Trophoblast cell (in vitro differentiated cells and primary cell): ENCODE measurements around the gene AMMECR1.
A peak's percentile ranks its signal among the peaks of the same experiment; 100 is the strongest.

Source experiments
- DNase-seq, 2 donors: peaks; one replicate each; pipeline ENCODE4 v3.0.0-alpha.2; 2016
- H2AFZ ChIP-seq: 2 replicates; pipeline ENCODE4 v1.6.1; 2013; ENCODE audit warnings: low read length, moderate library complexity, mild to moderate bottlenecking; ENCODE audit not compliant: insufficient read depth, poor library complexity
- H2AK5ac ChIP-seq: 2 replicates; pipeline ENCODE4 v1.6.1; 2013; ENCODE audit warnings: mild to moderate bottlenecking, low read length
- H2BK120ac ChIP-seq: 2 replicates; pipeline ENCODE4 v1.6.1; 2013; ENCODE audit warnings: low read length, mild to moderate bottlenecking, moderate library complexity; ENCODE audit not compliant: insufficient read depth, poor library complexity
- H2BK12ac ChIP-seq: 2 replicates; pipeline ENCODE4 v1.6.1; 2013; ENCODE audit warnings: mild to moderate bottlenecking, low read length, moderate library complexity
- H2BK5ac ChIP-seq: 2 replicates; pipeline ENCODE4 v1.6.1; 2013; ENCODE audit warnings: low read length, low read depth, moderate library complexity, mild to moderate bottlenecking; ENCODE audit not compliant: poor library complexity
- H3K14ac ChIP-seq: 2 replicates; pipeline ENCODE4 v1.6.1; 2013; ENCODE audit warnings: mild to moderate bottlenecking, low read length
- H3K18ac ChIP-seq: 2 replicates; pipeline ENCODE4 v1.6.1; 2013; ENCODE audit warnings: mild to moderate bottlenecking, low read length
- H3K23ac ChIP-seq: 2 replicates; pipeline ENCODE4 v1.6.1; 2013; ENCODE audit warnings: low read length
- H3K27ac ChIP-seq: 2 replicates; pipeline ENCODE4 v1.5.1; 2013; ENCODE audit warnings: low read depth, mild to moderate bottlenecking, inconsistent platforms, low read length, moderate library complexity
- H3K27me3 ChIP-seq: 2 replicates; pipeline ENCODE4 v1.6.1; 2013; ENCODE audit warnings: inconsistent platforms, mild to moderate bottlenecking, low read length, moderate library complexity; ENCODE audit not compliant: insufficient read depth
- H3K36me3 ChIP-seq, 2 experiments: 1 replicate in 1 of 2; 2 replicates in 1 of 2; pipeline ENCODE4 v1.6.1; 2013; ENCODE audit warnings: low read length in 2 of 2, mild to moderate bottlenecking in 2 of 2, moderate library complexity in 1 of 2; ENCODE audit not compliant: insufficient read depth in 2 of 2, control insufficient read depth in 1 of 2
- H3K4ac ChIP-seq: 2 replicates; pipeline ENCODE4 v1.6.1; 2013; ENCODE audit warnings: low read depth, mild to moderate bottlenecking, low read length, moderate library complexity
- H3K4me1 ChIP-seq, 2 experiments: 1 replicate in 1 of 2; 2 replicates in 1 of 2; pipeline ENCODE4 v1.6.1; 2013; ENCODE audit warnings: low read length in 2 of 2, mild to moderate bottlenecking in 2 of 2, moderate library complexity in 1 of 2; ENCODE audit not compliant: insufficient read depth in 2 of 2, control insufficient read depth in 1 of 2
- H3K4me2 ChIP-seq: 2 replicates; pipeline ENCODE4 v1.6.1; 2013; ENCODE audit warnings: inconsistent platforms, mild to moderate bottlenecking, low read length, moderate library complexity
- H3K4me3 ChIP-seq: 2 replicates; pipeline ENCODE4 v1.5.1; 2013; ENCODE audit warnings: mild to moderate bottlenecking, low read depth, low read length, inconsistent platforms
- H3K79me1 ChIP-seq: one replicate; pipeline ENCODE4 v1.6.1; 2013; ENCODE audit warnings: low read length
- H3K79me2 ChIP-seq: 2 replicates; pipeline ENCODE4 v1.6.1; 2013; ENCODE audit warnings: low read length, mild to moderate bottlenecking; ENCODE audit not compliant: control insufficient read depth, insufficient read depth, poor library complexity
- H3K9ac ChIP-seq: 2 replicates; pipeline ENCODE4 v1.6.1; 2013; ENCODE audit warnings: mild to moderate bottlenecking, low read length
- H3K9me3 ChIP-seq: 2 replicates; pipeline ENCODE4 v1.6.1; 2013; ENCODE audit warnings: low read depth, mild to moderate bottlenecking, control low read depth, inconsistent platforms, low read length; ENCODE audit not compliant: insufficient read depth
- H4K12ac ChIP-seq: 2 replicates; pipeline ENCODE4 v1.6.1; 2013; ENCODE audit warnings: low read depth, mild to moderate bottlenecking, low read length, moderate library complexity
- H4K8ac ChIP-seq: 2 replicates; pipeline ENCODE4 v1.6.1; 2013; ENCODE audit warnings: low read depth, mild to moderate bottlenecking, low read length, moderate library complexity
- H4K91ac ChIP-seq: one replicate; pipeline ENCODE4 v1.6.1; 2013; ENCODE audit warnings: low read depth, mild to moderate bottlenecking, low read length, moderate library complexity
- WGBS: extraction: QIAGEN DNeasy Blood & Tissue Kit; methylation state at CpG from one replicate; pipeline ENCODE4 v1.1.7; 2013; ENCODE audit warnings: missing lambda C conversion rate; ENCODE audit not compliant: insufficient read length, insufficient coverage; ENCODE audit errors: extremely low coverage; 5-methylcytosine and 5-hydroxymethylcytosine counted together

The AMMECR1 gene

GRCh38 chrX:110218591-110218990, 99.3 kb downstream of the AMMECR1 start:
- Histone ChIP-seq H3K4me1 (no peaks in the 10 kb centered on the region), H4K12ac (no peak overlapping the region), H2BK5ac (no peak overlapping the region), H3K9ac (no peak overlapping the region), H2BK120ac (no peak overlapping the region), H4K91ac (no peak overlapping the region), H2BK12ac (no peak overlapping the region), H3K4ac (no peak overlapping the region), H3K14ac (no peak overlapping the region), H2AK5ac (no peak overlapping the region), H3K23ac (no peak overlapping the region), H4K8ac (no peak overlapping the region), H3K9me3 (no peaks in the 10 kb centered on the region), H3K79me2 (no peaks in the 10 kb centered on the region), H3K36me3 (no peaks in the 10 kb centered on the region), H3K79me1 (no peaks in the 10 kb centered on the region), H3K27me3 (no peaks in the 10 kb centered on the region), H2AFZ (no peak overlapping the region), H3K4me3 (no peak overlapping the region), H3K4me2 (no peak overlapping the region), H3K27ac (no peak overlapping the region), H3K18ac (no peak overlapping the region)
- DNase-seq: peak in 1 of 2 donors; percentile 10
- WGBS: no CpG with 5 or more reads among the region's 2 CpGs

GRCh38 chrX:110216027-110216426, 101.9 kb downstream of the AMMECR1 start:
- no peaks in the 10 kb centered on the region for H3K9me3 ChIP-seq
- no CpG with 5 or more reads among the region's 4 CpGs for WGBS
- no peak overlapping the region for H4K12ac ChIP-seq
- no peak overlapping the region for H3K4me2 ChIP-seq
- no peak overlapping the region for H2BK12ac ChIP-seq
- no peaks in the 10 kb centered on the region for H3K27me3 ChIP-seq
- no peak for DNase-seq
- no peak overlapping the region for H2AFZ ChIP-seq
- no peak overlapping the region for H3K14ac ChIP-seq
- H2BK120ac ChIP-seq: no peak overlapping the region
- H3K27ac ChIP-seq: no peak overlapping the region
- H4K91ac ChIP-seq: no peak overlapping the region
- H3K79me1 ChIP-seq: no peaks in the 10 kb centered on the region
- no peak overlapping the region for H2BK5ac ChIP-seq
- H3K18ac ChIP-seq: no peak overlapping the region
- H3K4ac ChIP-seq: no peak overlapping the region
- H4K8ac ChIP-seq: no peak overlapping the region
- no peaks in the 10 kb centered on the region for H3K79me2 ChIP-seq
- no peaks in the 10 kb centered on the region for H3K36me3 ChIP-seq
- no peak overlapping the region for H3K9ac ChIP-seq
- no peak overlapping the region for H2AK5ac ChIP-seq
- H3K4me1 ChIP-seq: no peaks in the 10 kb centered on the region
- H3K23ac ChIP-seq: no peak overlapping the region
- H3K4me3 ChIP-seq: no peak overlapping the region

DNA sequence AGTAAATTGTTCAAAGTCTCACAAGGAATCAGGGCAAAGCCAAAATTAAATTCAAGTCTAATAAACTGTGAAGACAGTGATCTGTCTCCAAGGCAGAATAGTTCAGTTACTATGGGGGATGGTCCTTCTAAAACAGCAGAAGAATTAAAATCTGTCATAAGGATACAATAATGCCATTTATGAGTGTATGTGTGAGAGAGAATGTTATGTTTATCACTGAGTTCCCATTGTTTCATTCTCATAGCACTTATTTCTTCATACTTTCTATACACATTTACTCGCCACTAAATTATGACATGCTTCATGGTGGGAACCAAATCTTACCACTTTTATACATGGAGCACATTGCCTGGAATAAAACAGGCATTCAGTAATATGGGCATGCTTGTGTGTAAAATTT, 102.5 kb downstream of the AMMECR1 start:
- H3K4me3 ChIP-seq: no peak overlapping the region

DNA sequence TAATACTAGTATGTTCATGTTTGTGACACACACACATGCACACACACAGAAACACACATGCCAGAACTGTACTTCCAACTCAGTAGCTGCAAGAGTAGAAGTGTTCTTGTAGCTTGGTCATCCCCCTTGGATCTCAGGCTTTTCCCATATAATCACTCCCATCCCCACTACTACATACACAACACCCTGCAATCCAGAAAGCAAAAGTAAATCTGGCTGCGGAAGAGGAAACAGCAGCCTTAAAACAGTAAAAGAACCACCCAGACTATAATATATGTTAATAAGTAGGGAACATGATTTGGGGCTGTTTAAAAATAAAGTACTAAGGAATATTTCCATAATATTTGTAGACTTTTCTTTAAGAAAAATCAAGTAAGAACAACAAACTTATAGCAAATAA, 103.2 kb downstream of the AMMECR1 start:
- H2AK5ac ChIP-seq: no peak overlapping the region
- no peak overlapping the region for H3K4me3 ChIP-seq
- no peak overlapping the region for H2AFZ ChIP-seq
- no peaks in the 10 kb centered on the region for H3K9me3 ChIP-seq
- no peak overlapping the region for H3K27ac ChIP-seq
- no peak overlapping the region for H3K4ac ChIP-seq
- H3K4me1 ChIP-seq: peaks cover 0 to 3% of the 10 kb centered on the region in 2 experiments
- H3K36me3 ChIP-seq: no peaks in the 10 kb centered on the region
- H3K79me2 ChIP-seq: no peaks in the 10 kb centered on the region
- H3K23ac ChIP-seq: no peak overlapping the region
- no peak overlapping the region for H4K91ac ChIP-seq
- H3K18ac ChIP-seq: no peak overlapping the region
- H2BK5ac ChIP-seq: no peak overlapping the region
- WGBS: no CpG with 5 or more reads among the region's 1 CpG
- no peaks in the 10 kb centered on the region for H3K27me3 ChIP-seq
- H2BK120ac ChIP-seq: no peak overlapping the region
- H4K8ac ChIP-seq: no peak overlapping the region
- no peak overlapping the region for H3K14ac ChIP-seq
- H3K4me2 ChIP-seq: no peak overlapping the region
- H3K79me1 ChIP-seq: no peaks in the 10 kb centered on the region
- no peak for DNase-seq
- no peak overlapping the region for H2BK12ac ChIP-seq
- no peak overlapping the region for H3K9ac ChIP-seq
- H4K12ac ChIP-seq: no peak overlapping the region

More for the DNA sequence above, 102.5 kb downstream of the AMMECR1 start:
- Histone ChIP-seq H3K27ac (no peak overlapping the region), H3K23ac (no peak overlapping the region), H3K9ac (no peak overlapping the region), H2BK120ac (no peak overlapping the region), H4K91ac (no peak overlapping the region), H3K4ac (no peak overlapping the region), H4K12ac (no peak overlapping the region), H3K4me1 (peaks cover 0 to 3% of the 10 kb centered on the region in 2 experiments), H2BK12ac (no peak overlapping the region), H3K79me1 (no peaks in the 10 kb centered on the region), H4K8ac (no peak overlapping the region), H2BK5ac (no peak overlapping the region), H3K36me3 (no peaks in the 10 kb centered on the region), H2AFZ (no peak overlapping the region), H3K18ac (no peak overlapping the region), H3K79me2 (no peaks in the 10 kb centered on the region), H3K14ac (no peak overlapping the region), H3K9me3 (no peaks in the 10 kb centered on the region), H3K27me3 (no peaks in the 10 kb centered on the region), H3K4me2 (no peak overlapping the region), H2AK5ac (no peak overlapping the region)
- no CpG with 5 or more reads among the region's 1 CpG for WGBS
- no peak for DNase-seq
